Mucosa of rectum (tissue), 2 donors: ENCODE results near the gene NR4A2.

ENCODE experiments used
- H3K27ac ChIP-seq, 2 donors: one replicate each; pipeline ENCODE4 v1.7.0; 2013; ENCODE audit warnings: inconsistent platforms in 2 of 2, low read depth in 2 of 2, low read length in 2 of 2
- H3K27me3 ChIP-seq, 2 donors: one replicate each; pipeline ENCODE4 v1.7.0; 2013; ENCODE audit warnings: low read length in 2 of 2; ENCODE audit not compliant: control insufficient read depth in 2 of 2, insufficient read depth in 2 of 2
- H3K36me3 ChIP-seq, 2 donors: one replicate each; pipeline ENCODE4 v1.7.0; 2013; ENCODE audit warnings: low read length in 2 of 2; ENCODE audit not compliant: control insufficient read depth in 2 of 2, insufficient read depth in 2 of 2
- H3K4me1 ChIP-seq, 2 donors: one replicate each; pipeline ENCODE4 v1.7.0; 2013; ENCODE audit warnings: low read length in 2 of 2, mild to moderate bottlenecking in 1 of 2; ENCODE audit not compliant: control insufficient read depth in 2 of 2, insufficient read depth in 2 of 2
- H3K4me3 ChIP-seq, 2 donors: one replicate each; pipeline ENCODE4 v1.7.0; 2013; ENCODE audit warnings: low read length in 2 of 2
- H3K9ac ChIP-seq, 2 donors: one replicate each; pipeline ENCODE4 v1.7.0; 2013; ENCODE audit warnings: low read length in 2 of 2, low read depth in 1 of 2, mild to moderate bottlenecking in 1 of 2
- H3K9me3 ChIP-seq, 2 donors: one replicate each; pipeline ENCODE4 v1.7.0; 2013; ENCODE audit warnings: low read length in 2 of 2; ENCODE audit not compliant: control insufficient read depth in 2 of 2
- donor health status: healthy.
- donor health status: Normal muscosa, but diverticular disease.

NR4A2 gene

DNA sequence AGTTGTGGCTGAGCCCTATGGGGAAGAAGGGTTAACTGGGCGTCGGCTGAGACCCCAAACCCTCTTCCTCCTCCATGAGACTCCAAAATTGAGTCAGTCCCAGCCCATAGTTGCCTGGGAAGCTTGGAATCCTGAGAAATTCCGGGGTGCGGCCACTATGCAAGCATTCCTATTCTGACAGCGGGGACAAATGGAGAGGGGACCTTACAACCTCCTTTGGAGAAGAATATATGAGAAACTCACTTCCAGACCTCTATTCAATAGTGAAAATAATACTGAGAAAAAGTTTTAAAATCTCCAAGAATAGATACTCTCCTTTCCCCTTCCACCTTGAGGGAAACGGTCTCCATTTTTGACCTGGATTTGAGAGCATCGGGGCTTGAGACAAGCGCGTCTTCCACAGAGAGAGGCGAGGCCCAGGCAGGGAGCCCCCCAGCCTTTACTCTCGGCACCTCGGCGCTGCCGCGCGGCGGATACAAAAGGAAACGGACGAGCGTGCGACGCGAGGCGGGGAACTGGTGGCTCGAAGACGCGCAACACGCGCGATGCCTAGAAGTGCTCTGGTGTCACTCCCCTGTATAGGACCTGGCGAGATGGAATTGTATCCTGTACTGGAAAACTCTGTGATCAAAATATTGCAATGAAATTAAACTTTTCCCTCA lies 11.1 kb downstream of the NR4A2 start:
- Histone ChIP-seq H3K27ac (peak overlapping the region in 1 of 2 donors; percentile 50), H3K9me3 (peaks cover 0 to 3% of the 10 kb centered on the region in 2 donors), H3K4me1 (peaks cover 7 to 19% of the 10 kb centered on the region in 2 donors), H3K4me3 (peak overlapping the region; percentile 65 to 73), H3K27me3 (peaks cover 5 to 16% of the 10 kb centered on the region in 2 donors), H3K36me3 (peaks cover 0 to 9% of the 10 kb centered on the region in 2 donors), H3K9ac (peak overlapping the region; percentile 43 to 63)

DNA sequence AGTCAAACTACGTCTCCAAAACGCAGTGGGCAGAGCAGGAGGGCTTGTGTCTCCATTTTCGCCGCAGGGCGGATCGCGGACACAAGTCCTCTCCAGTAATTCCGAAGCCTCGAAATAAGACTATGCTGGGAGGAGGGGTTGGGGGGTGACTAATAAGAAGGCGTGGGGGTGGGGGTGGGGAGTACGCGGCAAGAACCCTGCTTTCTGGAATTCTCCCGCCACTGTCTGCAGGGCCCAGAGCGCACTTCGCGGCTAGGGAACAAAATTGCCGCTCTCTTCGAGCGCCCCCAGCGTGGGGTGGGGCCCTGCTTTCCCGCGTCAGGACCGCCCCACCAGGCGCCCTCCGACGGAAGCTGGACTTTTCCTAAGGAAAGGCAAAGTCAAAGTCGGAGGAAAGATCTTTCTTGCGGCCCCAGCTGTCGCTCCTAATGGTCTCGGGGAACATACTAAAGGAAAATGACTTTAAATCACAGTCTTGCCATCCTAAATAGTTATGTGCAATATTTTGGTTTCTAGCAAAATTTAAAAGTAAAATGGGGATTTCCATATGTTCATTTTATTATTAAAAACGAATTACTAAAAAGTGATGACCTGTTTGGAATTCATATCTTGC lies 11.9 kb downstream of the NR4A2 start:
- H3K27ac ChIP-seq, result peak overlapping the region; percentile 50 to 61
- H3K36me3 ChIP-seq, result peaks cover 0 to 2% of the 10 kb centered on the region in 2 donors
- peak overlapping the region; percentile 65 to 73 for H3K4me3 ChIP-seq
- H3K9me3 ChIP-seq, result peaks cover 0 to 3% of the 10 kb centered on the region in 2 donors
- peak overlapping the region; percentile 43 to 63 for H3K9ac ChIP-seq
- H3K27me3 ChIP-seq, result peaks cover 5 to 16% of the 10 kb centered on the region in 2 donors
- H3K4me1 ChIP-seq, result peaks cover 7 to 19% of the 10 kb centered on the region in 2 donors

DNA sequence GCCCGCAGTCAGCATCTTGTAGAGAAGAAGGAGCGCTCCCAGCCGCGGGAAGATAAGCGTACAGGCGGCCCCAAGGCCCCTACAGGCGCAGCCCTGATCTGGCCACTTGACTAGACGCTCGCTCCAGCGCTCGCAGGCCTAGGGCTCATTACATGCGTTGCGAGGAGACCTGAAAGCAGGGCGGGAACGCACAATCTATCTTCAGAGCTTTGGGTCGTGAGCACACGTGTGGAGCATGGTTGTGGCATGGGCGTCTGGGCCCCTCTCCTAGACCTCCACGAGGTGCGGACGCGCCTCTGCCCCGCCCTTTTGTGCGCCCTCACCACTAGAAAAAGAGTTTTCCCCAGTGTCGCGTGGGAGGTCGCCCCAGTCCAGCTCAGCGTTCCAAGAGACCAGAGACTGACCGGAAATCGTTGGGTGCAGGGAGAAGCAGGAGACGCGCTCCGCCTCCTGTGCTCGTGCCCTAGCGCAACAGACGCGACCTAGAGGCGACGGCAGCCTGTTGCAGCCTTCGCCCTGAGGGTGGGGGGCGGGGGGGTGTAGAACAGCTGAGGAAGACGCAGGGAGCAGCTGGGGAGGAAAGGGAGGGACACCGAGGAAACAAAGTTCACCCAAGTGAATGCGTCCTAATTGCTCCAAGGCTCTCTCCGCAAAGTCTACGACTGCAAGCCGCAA lies 12.6 kb downstream of the NR4A2 start:
- Histone ChIP-seq H3K27me3 (peaks cover 5 to 16% of the 10 kb centered on the region in 2 donors), H3K27ac (peak overlapping the region; percentile 50 to 61), H3K9ac (peak overlapping the region; percentile 15 to 20), H3K4me3 (peak overlapping the region; percentile 65 to 73), H3K4me1 (peaks cover 7 to 19% of the 10 kb centered on the region in 2 donors), H3K9me3 (peaks cover 0 to 3% of the 10 kb centered on the region in 2 donors), H3K36me3 (no peaks in the 10 kb centered on the region)

DNA sequence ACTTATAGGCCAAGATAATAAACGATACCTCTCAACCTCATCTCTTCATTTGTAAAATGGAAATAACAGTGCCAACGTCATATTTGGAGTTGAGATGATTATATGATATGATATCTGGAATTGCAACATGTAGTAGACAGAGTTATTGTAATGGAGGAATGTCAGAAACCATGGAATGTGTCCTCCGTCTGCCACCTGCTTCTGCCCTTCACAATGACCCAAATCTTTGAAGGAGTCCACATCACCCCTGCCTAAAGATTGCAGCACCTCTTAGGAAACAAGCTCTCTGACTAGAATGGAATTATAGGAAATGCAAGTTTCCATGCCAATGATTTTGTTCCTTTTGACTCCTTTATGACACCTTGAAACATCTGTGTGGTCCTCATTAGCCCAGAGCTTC lies 14.9 kb downstream of the NR4A2 start:
- Histone ChIP-seq H3K9me3 (peaks cover 0 to 3% of the 10 kb centered on the region in 2 donors), H3K27ac (no peak overlapping the region), H3K9ac (no peak overlapping the region), H3K36me3 (no peaks in the 10 kb centered on the region), H3K27me3 (peaks cover 5 to 12% of the 10 kb centered on the region in 2 donors), H3K4me3 (no peak overlapping the region), H3K4me1 (peaks cover 7 to 19% of the 10 kb centered on the region in 2 donors)

DNA sequence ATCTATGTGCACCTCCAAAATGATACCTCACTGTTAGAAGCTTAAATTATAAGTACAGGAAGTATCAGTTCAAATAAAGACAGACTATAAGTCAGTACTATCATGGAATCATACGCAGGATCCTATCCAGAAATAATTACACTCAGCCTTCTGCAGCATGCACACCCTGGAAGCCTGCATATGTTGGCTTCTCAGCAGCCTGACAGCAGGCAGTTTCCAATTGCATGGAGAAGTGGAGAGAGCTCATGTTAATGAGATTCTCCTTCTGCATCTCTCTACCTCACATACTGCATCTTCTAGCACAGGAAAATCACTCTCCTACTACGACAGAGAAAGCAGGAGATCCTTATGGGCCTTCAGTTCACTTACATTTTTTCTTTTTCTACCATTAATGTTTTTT lies 20.5 kb downstream of the NR4A2 start:
- H3K9ac ChIP-seq, result no peak overlapping the region
- H3K36me3 ChIP-seq, result no peaks in the 10 kb centered on the region
- H3K27me3 ChIP-seq, result no peaks in the 10 kb centered on the region
- H3K27ac ChIP-seq, result no peak overlapping the region
- H3K4me1 ChIP-seq, result no peaks in the 10 kb centered on the region
- no peak overlapping the region for H3K4me3 ChIP-seq
- H3K9me3 ChIP-seq, result no peaks in the 10 kb centered on the region

DNA sequence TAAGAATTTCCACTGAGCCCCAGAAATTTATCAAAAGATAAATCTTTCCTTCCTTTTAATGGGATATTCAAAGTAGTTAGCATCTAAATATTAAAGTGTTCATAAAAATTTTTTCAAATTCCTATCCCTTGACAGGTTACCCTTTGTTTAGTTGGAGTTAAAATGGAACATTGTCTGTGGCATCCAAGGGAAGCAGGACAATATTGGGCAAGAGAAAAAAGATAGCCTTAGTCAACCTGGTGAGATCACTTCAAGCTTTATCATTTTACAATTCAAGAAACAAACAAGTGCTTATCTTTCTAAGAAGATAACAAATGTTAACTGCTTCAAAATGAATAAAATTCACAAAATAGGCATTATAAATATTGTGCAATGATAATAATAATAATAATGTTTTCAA lies 21.7 kb downstream of the NR4A2 start:
- no peak overlapping the region for H3K27ac ChIP-seq
- H3K9me3 ChIP-seq, result no peaks in the 10 kb centered on the region
- no peaks in the 10 kb centered on the region for H3K36me3 ChIP-seq
- H3K4me3 ChIP-seq, result no peak overlapping the region
- no peak overlapping the region for H3K9ac ChIP-seq
- H3K27me3 ChIP-seq, result no peaks in the 10 kb centered on the region
- no peaks in the 10 kb centered on the region for H3K4me1 ChIP-seq

DNA sequence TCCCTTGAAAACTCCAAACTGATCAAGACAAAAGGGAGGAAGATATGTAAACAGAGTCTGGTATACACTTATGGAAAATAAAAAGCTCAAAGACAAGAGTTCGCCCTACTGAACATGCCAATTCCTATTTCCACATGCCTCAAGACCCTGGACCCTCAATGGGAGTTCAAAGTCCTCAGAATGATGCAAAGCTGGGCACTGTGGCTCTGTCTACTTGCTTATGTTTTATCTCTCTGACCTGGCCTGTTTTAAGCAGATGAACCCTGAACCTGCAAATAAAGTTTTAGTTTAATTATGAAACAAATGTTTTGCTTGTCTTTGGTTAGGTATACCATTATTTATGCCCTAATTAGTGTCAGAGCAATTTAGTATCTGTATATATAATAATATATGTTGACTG lies 22.6 kb downstream of the NR4A2 start:
- H3K36me3 ChIP-seq, result no peaks in the 10 kb centered on the region
- no peaks in the 10 kb centered on the region for H3K9me3 ChIP-seq
- H3K27ac ChIP-seq, result no peak overlapping the region
- no peaks in the 10 kb centered on the region for H3K4me1 ChIP-seq
- H3K9ac ChIP-seq, result no peak overlapping the region
- no peak overlapping the region for H3K4me3 ChIP-seq
- H3K27me3 ChIP-seq, result no peaks in the 10 kb centered on the region

DNA sequence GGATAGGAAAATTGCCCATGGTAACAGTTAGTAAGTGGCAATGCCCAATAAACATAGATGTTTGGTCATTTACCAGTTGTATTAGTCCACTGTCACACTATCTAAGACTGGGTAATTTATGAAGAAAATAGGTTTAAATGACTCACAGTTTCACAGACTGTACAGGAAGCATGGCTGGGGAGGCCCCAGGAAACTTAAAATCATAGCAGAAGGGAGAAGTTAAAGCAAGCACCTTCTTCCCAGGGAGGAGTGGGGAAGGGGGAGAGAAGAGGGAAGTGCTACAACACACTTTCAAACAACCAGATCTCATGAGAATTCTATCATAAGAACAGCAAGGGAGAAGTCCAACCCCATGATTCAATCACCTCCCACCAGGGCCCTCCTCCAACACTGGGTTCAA lies 23.4 kb downstream of the NR4A2 start:
- Histone ChIP-seq H3K9me3 (no peaks in the 10 kb centered on the region), H3K4me1 (no peaks in the 10 kb centered on the region), H3K9ac (no peak overlapping the region), H3K4me3 (no peak overlapping the region), H3K27me3 (no peaks in the 10 kb centered on the region), H3K36me3 (no peaks in the 10 kb centered on the region), H3K27ac (no peak overlapping the region)

DNA sequence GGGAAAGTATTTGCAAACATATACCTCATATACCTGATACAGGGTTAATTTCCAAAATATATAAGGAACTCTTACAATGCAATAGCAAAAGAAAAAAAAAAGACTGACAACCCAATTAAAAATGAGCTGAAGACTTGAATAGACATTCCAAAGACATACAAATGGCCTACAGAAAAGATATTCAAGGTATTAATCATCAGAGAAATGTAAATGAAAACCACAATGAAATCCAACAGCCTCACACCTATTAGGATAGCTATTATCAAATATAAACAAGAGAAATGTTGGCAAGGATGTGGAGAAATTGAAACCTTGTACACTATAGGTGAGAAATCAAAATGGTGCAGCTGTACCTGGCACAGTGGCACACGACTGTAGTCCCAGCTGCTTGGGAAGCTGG lies 25.7 kb downstream of the NR4A2 start:
- Histone ChIP-seq H3K36me3 (no peaks in the 10 kb centered on the region), H3K27me3 (no peaks in the 10 kb centered on the region), H3K4me1 (no peaks in the 10 kb centered on the region)

DNA sequence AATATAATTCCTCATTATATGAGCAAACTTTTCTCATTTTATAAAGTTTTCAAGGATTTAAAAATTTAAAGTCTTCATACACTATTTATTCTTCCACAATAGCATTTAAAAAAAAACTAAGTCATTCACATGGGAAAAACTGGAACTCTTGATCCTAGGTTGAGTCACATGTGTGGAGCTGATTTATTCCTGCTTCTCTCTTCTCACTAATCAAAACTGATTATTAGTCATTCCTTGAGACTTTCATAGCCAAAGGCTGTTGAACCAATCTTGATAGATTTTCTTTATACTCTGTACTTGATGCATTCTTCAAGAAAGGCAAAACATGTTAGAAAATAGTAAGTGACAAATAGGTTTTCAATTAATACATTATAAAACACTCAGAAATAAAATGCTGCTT lies 27.4 kb downstream of the NR4A2 start:
- no peaks in the 10 kb centered on the region for H3K36me3 ChIP-seq
- H3K27me3 ChIP-seq, result no peaks in the 10 kb centered on the region
- H3K9ac ChIP-seq, result no peak overlapping the region
- no peak overlapping the region for H3K27ac ChIP-seq
- H3K4me1 ChIP-seq, result no peaks in the 10 kb centered on the region
- no peak overlapping the region for H3K4me3 ChIP-seq
- peaks cover 1 to 3% of the 10 kb centered on the region in 2 donors for H3K9me3 ChIP-seq

More for the DNA sequence above, 25.7 kb downstream of the NR4A2 start:
- Histone ChIP-seq H3K27ac (no peak overlapping the region), H3K4me3 (no peak overlapping the region), H3K9me3 (no peaks in the 10 kb centered on the region), H3K9ac (no peak overlapping the region)
